Tibial artery (tissue), 4 donors: ENCODE data around the gene RARRES1.

ENCODE experiments used
- DNase-seq, 2 donors: peaks; one replicate each; pipeline ENCODE4 v3.0.0-alpha.2; 2019
- H3K27ac ChIP-seq, 2 donors: fragments of 200-600 bp; sonication (generic) in 1 of 2; 1 replicate in 1 of 2; 2 replicates in 1 of 2; pipeline ENCODE4 v1.5.1; 2018 to 2019; ENCODE audit warnings: mild to moderate bottlenecking in 1 of 2
- H3K27me3 ChIP-seq, 2 donors: fragments of 200-600 bp; sonication (generic) in 1 of 2; one replicate each; pipeline versions ENCODE4 v1.5.1 to v1.6.0; 2016 to 2019
- H3K36me3 ChIP-seq, 3 donors: fragments of 200-600 bp; sonication (generic) in 2 of 3; one replicate each; pipeline ENCODE4 v1.5.1; 2016 to 2019; ENCODE audit warnings: mild to moderate bottlenecking in 2 of 3
- H3K4me1 ChIP-seq, 4 donors: fragments of 200-600 bp; sonication (generic) in 2 of 4; 1 replicate in 3 of 4; 2 replicates in 1 of 4; pipeline ENCODE4 v1.5.1; 2016 to 2019
- H3K4me3 ChIP-seq, 2 donors: fragments of 200-600 bp; sonication (generic) in 1 of 2; 1 replicate in 1 of 2; 2 replicates in 1 of 2; pipeline ENCODE4 v1.5.1; 2018 to 2019; ENCODE audit warnings: mild to moderate bottlenecking in 2 of 2
- H3K9me3 ChIP-seq, 3 donors: fragments of 200-600 bp; sonication (generic) in 1 of 3; one replicate each; pipeline ENCODE4 v1.5.1; 2016 to 2019
- intact Hi-C: fragments of 100-400 bp; cut with DNase I; formaldehyde crosslinking; loops from one replicate; pipeline ENCODE4 v1.15.0; 2023; ENCODE audit warnings: low total_unique reads
- TF ChIP-seq, protein P1 (sequence below), 2 experiments: fragments of 200-600 bp in 1 of 2; fragments of 450-650 bp in 1 of 2; IDR thresholded peaks; one replicate each; pipeline ENCODE4 v1.5.1; 2017 to 2019; ENCODE audit warnings: antibody characterized with exemption in 2 of 2, mild to moderate bottlenecking in 1 of 2, moderate library complexity in 1 of 2

Gene RARRES1

DNA sequence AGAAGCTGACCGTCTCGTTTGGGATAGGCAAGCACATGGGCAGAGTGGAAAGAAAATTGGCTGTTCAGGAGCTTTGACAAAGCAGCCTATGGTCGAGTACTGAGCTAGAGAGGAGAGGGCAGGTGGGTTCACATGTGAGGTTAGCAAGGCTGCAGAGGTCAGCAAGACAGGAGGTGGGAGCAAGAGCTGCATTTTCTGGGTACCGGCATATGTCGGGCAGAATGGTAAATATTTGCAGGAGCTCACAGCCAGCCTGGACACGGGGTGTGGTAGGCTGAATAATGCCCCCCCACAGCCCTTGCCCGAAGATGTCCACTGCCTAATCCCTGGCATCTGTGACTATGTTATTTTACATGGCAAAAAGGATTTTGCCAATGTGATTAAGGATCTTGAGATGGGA is 8.3 kb downstream of the RARRES1 start:
- H3K27me3 ChIP-seq, result no peaks in the 10 kb centered on the region
- H3K9me3 ChIP-seq, result no peaks in the 10 kb centered on the region
- no peak overlapping the region for H3K4me3 ChIP-seq
- intact Hi-C loops, result no loop called here
- no peak for DNase-seq
- TF ChIP-seq, protein P1, sequence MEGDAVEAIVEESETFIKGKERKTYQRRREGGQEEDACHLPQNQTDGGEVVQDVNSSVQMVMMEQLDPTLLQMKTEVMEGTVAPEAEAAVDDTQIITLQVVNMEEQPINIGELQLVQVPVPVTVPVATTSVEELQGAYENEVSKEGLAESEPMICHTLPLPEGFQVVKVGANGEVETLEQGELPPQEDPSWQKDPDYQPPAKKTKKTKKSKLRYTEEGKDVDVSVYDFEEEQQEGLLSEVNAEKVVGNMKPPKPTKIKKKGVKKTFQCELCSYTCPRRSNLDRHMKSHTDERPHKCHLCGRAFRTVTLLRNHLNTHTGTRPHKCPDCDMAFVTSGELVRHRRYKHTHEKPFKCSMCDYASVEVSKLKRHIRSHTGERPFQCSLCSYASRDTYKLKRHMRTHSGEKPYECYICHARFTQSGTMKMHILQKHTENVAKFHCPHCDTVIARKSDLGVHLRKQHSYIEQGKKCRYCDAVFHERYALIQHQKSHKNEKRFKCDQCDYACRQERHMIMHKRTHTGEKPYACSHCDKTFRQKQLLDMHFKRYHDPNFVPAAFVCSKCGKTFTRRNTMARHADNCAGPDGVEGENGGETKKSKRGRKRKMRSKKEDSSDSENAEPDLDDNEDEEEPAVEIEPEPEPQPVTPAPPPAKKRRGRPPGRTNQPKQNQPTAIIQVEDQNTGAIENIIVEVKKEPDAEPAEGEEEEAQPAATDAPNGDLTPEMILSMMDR (IDR thresholded peaks at IDR 0.05), result no peak
- H3K4me1 ChIP-seq, result peaks cover 0 to 54% (median 33%) of the 10 kb centered on the region in 4 donors
- no peaks in the 10 kb centered on the region for H3K36me3 ChIP-seq
- peak overlapping the region; percentile 46 to 72 for H3K27ac ChIP-seq

DNA sequence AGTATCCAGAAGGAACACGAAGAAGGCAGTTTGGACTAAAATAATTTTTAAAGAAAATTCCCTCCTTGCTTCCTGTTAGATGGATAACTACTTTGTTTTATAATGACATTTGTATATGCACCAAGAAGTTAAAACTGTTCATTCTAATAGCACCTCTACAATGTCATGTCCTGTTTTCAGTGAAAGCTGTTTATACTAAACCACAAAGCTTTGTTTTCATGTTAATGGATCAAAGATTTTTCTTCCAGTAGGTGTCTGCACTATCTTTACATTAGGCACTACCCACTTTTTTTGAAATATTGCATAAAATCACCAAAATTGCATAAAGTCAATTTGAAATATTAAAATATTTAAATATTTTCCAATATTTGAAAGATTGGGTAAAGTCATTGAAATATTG is 10.1 kb downstream of the RARRES1 start:
- Histone ChIP-seq H3K4me3 (no peak overlapping the region), H3K4me1 (peaks cover 0 to 54% (median 32%) of the 10 kb centered on the region in 4 donors), H3K27ac (peak overlapping the region in 1 of 2 donors; percentile 72), H3K9me3 (no peaks in the 10 kb centered on the region), H3K27me3 (no peaks in the 10 kb centered on the region), H3K36me3 (no peaks in the 10 kb centered on the region)
- no peak for DNase-seq
- TF ChIP-seq, protein P1 (IDR thresholded peaks at IDR 0.05), result no peak
- intact Hi-C loops, result no loop called here

DNA sequence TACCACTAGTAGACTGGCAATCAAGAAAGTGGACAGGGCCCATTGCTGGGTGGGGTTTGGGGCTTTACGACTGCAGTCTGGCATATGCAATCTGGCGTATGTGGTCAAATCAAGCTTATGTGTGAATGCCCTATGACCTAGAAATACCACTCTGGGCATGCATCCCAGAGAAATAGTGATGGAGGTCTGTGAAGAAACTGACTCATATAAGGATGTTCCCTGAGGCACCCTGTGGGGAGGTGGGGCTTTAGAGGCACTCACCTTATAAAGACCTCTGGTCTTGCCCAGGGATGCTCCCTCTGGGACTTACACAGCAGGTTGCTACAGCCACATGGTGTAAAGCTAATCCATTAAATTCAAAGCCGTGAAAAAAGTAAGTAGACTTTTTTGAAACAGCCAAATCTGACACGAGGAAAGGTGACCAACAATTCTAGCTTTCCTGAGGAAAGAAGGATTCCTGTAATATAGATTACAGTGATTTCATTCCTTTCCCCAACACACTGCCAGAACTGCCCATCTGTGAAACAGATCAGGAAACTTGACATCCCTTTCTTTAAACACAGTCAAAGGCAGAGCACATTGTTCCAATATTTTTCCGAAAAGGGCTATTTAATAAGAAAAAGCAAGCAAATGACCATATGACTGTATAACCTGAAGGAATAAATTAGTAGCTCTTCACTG is 13.6 kb downstream of the RARRES1 start:
- intact Hi-C loops, result no loop called here
- H3K9me3 ChIP-seq, result no peaks in the 10 kb centered on the region
- TF ChIP-seq, protein P1 (IDR thresholded peaks at IDR 0.05), result no peak
- no peak overlapping the region for H3K4me3 ChIP-seq
- H3K27me3 ChIP-seq, result no peaks in the 10 kb centered on the region
- no peak overlapping the region for H3K27ac ChIP-seq
- peaks cover 0 to 25% (median 8%) of the 10 kb centered on the region in 4 donors for H3K4me1 ChIP-seq
- H3K36me3 ChIP-seq, result no peaks in the 10 kb centered on the region
- no peak for DNase-seq

DNA sequence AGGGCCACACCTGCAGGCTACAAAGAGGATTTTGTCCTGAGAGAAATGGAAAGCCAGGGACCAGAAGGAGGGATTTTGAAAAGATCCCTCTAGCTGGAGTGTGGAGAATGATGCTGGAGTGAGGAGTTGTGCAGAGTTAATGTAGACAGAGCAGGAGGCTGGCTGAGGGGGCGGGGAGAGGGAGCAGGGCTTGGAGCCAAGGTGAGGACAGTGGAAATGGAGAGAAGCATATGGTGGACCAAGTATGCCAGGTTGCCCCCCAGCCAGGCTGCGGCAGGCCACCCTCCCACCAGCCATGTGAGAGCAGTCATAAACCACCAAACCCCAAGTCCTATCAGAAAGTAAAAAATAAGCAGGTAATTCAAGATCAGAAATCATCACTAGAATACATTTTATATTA is 14.7 kb downstream of the RARRES1 start:
- H3K9me3 ChIP-seq, result no peaks in the 10 kb centered on the region
- intact Hi-C loops, result no loop called here
- TF ChIP-seq, protein P1 (IDR thresholded peaks at IDR 0.05), result no peak
- H3K36me3 ChIP-seq, result no peaks in the 10 kb centered on the region
- peaks cover 0 to 16% (median 4%) of the 10 kb centered on the region in 4 donors for H3K4me1 ChIP-seq
- H3K27me3 ChIP-seq, result no peaks in the 10 kb centered on the region
- no peak overlapping the region for H3K4me3 ChIP-seq
- no peak for DNase-seq
- H3K27ac ChIP-seq, result no peak overlapping the region

GRCh38 chr3:158713094-158713499 is 19.2 kb downstream of the RARRES1 start:
- Histone ChIP-seq H3K9me3 (no peaks in the 10 kb centered on the region), H3K4me3 (no peak overlapping the region), H3K36me3 (peaks cover 0 to 31% (median 3%) of the 10 kb centered on the region in 3 donors), H3K27ac (peak overlapping the region in 1 of 2 donors; percentile 55), H3K4me1 (peaks cover 0 to 19% (median 7%) of the 10 kb centered on the region in 4 donors), H3K27me3 (no peaks in the 10 kb centered on the region)
- TF ChIP-seq, protein P1 (IDR thresholded peaks at IDR 0.05), result no peak
- DNase-seq, result peak; percentile 69 to 78
- intact Hi-C loops, result no loop called here
